ENCODE results near the gene RNF123.

DNA sequence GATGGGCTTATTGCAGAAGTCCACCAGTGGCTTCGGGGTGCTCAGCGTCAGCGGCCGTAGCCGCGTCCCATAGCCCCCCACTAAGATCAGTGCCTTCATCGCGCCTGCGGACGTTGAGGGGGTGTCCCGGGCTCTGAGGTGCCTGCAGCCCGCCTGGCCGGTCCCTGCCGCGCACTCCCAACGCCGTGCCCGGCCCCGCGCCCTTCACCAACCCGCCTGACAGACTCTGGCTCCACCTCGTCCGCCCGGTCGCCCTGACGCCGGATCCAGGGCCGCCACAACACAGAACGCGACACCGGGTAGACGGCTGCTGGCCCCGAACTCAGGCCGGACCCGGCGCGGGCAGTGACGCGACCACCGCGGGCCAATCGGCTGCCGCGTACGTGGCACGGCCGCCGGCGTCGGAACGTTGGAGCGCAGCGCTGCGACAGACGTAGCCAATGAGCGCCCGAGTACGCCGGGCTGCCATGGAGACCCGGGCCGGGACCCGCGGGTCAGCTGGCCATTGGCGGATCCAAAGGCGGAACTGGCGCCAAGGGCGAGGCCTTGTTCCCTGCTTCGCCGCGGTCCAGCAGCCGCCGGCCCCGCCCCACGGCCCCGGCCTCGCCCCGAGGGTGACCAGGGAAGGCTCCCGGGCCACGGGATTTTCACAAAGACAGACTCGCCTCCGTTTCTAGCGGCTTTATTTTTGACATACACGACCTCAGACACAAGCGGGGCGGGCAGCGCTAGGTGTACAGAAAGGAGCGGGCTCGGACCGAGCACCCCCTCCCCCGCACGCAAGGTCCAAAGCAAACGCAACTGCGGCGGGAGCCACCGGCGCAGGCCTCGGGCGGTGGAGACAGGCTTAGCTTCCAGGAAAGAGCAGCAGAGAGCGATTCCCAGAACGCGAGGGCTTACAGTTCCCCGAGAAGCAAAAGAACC is 34.5 kb downstream of the RNF123 start, which contains the start of gene GMPPB:
- TF ChIP-seq, protein P1, sequence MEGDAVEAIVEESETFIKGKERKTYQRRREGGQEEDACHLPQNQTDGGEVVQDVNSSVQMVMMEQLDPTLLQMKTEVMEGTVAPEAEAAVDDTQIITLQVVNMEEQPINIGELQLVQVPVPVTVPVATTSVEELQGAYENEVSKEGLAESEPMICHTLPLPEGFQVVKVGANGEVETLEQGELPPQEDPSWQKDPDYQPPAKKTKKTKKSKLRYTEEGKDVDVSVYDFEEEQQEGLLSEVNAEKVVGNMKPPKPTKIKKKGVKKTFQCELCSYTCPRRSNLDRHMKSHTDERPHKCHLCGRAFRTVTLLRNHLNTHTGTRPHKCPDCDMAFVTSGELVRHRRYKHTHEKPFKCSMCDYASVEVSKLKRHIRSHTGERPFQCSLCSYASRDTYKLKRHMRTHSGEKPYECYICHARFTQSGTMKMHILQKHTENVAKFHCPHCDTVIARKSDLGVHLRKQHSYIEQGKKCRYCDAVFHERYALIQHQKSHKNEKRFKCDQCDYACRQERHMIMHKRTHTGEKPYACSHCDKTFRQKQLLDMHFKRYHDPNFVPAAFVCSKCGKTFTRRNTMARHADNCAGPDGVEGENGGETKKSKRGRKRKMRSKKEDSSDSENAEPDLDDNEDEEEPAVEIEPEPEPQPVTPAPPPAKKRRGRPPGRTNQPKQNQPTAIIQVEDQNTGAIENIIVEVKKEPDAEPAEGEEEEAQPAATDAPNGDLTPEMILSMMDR (conservative IDR thresholded peaks at IDR 0.05 in 1 of 2, IDR thresholded peaks at IDR 0.05 in 1 of 2; ENCODE audit: extremely low read depth in 1 of 2, insufficient read depth in 1 of 2, low read depth in 1 of 2, low read length in 2 of 2), result no peak
- no peak for TF ChIP-seq EZH2 (IDR thresholded peaks at IDR 0.05; ENCODE audit: borderline replicate concordance, low read length)
